Osteocyte (in vitro differentiated cells): ENCODE data around the gene APBA1. TPM values are rescaled to one million over a fixed set of nuclear protein-coding genes. Genes with fewer than 3 reads are reported as not detected.

ENCODE experiments used
- DNase-seq: peaks from one replicate; pipeline ENCODE4 v3.0.0; 2021; ENCODE audit warnings: mixed read lengths; ENCODE audit not compliant: unreplicated experiment; ENCODE audit errors: extremely low spot score
- H3K27ac Mint-ChIP-seq: one replicate; pipeline ENCODE4 v1.8.0; 2021; ENCODE audit warnings: mild to moderate bottlenecking, mixed read lengths; ENCODE audit not compliant: unreplicated experiment
- H3K27me3 Mint-ChIP-seq: one replicate; pipeline ENCODE4 v1.8.0; 2021; ENCODE audit warnings: mixed read lengths; ENCODE audit not compliant: unreplicated experiment
- H3K36me3 Mint-ChIP-seq: one replicate; pipeline ENCODE4 v1.8.0; 2021; ENCODE audit warnings: mixed read lengths; ENCODE audit not compliant: unreplicated experiment
- H3K4me1 Mint-ChIP-seq: one replicate; pipeline ENCODE4 v1.8.0; 2021; ENCODE audit warnings: mixed read lengths; ENCODE audit not compliant: unreplicated experiment
- H3K4me3 Mint-ChIP-seq: one replicate; pipeline ENCODE4 v1.8.0; 2021; ENCODE audit warnings: mild to moderate bottlenecking, moderate library complexity, mixed read lengths; ENCODE audit not compliant: unreplicated experiment
- H3K9me3 Mint-ChIP-seq: one replicate; pipeline ENCODE4 v1.8.0; 2021; ENCODE audit warnings: mixed read lengths; ENCODE audit not compliant: unreplicated experiment
- total RNA-seq: library from RNA; stranded (reverse); gene quantifications from 2 replicates; pipeline ENCODE4 v1.2.1, GENCODE V29; 2021
- TF ChIP-seq, protein P1 (sequence below): fragments of 200-600 bp; sonication (generic); IDR thresholded peaks from 2 replicates; pipeline ENCODE4 v1.5.0; 2021; ENCODE audit warnings: antibody characterized with exemption, mild to moderate bottlenecking, moderate library complexity

APBA1 gene
- total RNA-seq, 1 donor from 2014 or later, result 5.2 TPM

DNA sequence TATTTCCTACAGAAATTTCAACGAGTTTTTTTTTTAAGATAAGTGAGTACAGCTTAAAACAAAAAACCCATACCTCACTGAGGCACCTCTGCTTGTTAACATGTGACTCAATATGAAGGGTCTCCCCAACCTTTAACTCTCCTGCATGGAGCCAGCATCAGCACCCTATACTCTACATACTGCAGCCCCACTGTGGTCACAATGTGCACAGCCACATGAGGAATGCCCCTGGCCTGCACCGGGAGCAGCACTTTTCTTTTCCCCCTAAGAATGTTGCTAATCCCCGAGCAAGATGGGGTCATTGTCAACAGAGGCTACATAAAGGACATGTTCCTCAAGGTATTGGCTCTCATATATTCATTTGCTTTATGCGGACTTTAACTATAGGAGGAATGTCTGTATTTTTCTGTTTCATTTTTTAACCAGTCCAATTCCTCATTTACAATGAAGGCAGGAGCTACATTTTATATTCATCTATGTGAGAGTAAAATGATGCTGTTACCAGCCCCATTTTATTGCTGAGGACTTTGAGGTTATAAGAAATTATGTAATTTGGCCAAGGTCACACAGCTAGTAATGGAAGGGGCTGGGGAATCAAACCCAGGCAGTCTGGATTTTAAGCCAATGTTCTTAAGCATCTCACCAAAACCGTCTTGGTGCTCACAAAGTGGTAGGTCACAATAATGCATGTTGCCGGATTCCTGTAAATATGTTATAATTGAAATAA, 93.0 kb downstream of the APBA1 start:
- no peaks in the 10 kb centered on the region for H3K27me3 Mint-ChIP-seq
- no peak overlapping the region for H3K27ac Mint-ChIP-seq
- no peak for DNase-seq
- peaks cover 1% of the 10 kb centered on the region for H3K4me1 Mint-ChIP-seq
- H3K4me3 Mint-ChIP-seq, result no peak overlapping the region
- no peaks in the 10 kb centered on the region for H3K36me3 Mint-ChIP-seq
- TF ChIP-seq, protein P1, sequence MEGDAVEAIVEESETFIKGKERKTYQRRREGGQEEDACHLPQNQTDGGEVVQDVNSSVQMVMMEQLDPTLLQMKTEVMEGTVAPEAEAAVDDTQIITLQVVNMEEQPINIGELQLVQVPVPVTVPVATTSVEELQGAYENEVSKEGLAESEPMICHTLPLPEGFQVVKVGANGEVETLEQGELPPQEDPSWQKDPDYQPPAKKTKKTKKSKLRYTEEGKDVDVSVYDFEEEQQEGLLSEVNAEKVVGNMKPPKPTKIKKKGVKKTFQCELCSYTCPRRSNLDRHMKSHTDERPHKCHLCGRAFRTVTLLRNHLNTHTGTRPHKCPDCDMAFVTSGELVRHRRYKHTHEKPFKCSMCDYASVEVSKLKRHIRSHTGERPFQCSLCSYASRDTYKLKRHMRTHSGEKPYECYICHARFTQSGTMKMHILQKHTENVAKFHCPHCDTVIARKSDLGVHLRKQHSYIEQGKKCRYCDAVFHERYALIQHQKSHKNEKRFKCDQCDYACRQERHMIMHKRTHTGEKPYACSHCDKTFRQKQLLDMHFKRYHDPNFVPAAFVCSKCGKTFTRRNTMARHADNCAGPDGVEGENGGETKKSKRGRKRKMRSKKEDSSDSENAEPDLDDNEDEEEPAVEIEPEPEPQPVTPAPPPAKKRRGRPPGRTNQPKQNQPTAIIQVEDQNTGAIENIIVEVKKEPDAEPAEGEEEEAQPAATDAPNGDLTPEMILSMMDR, result no peak
- no peaks in the 10 kb centered on the region for H3K9me3 Mint-ChIP-seq

DNA sequence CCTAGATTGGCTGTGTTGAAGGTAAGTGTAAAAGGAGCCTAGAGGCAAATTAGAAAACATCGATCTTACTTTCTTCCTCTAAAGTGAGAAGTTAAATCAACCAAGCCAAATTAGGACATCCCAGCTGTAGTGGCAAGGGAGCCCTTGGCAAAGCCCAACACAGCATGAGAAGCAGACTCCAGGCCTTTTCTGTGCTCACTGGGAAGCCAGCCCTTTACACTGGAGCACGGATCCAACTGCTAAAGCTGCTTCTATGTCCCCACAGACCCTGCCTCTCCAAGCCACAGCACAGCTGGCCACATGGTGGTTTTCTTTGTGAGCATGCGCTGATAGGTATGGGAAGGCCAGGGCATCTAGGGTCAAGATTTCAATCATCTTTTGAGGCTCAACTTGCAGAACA, 94.1 kb downstream of the APBA1 start:
- Mint-ChIP-seq H3K27ac (no peak overlapping the region), H3K9me3 (no peaks in the 10 kb centered on the region), H3K36me3 (no peaks in the 10 kb centered on the region), H3K4me3 (no peak overlapping the region), H3K27me3 (no peaks in the 10 kb centered on the region), H3K4me1 (peaks cover 10% of the 10 kb centered on the region)
- DNase-seq, result no peak
- TF ChIP-seq, protein P1, result no peak

DNA sequence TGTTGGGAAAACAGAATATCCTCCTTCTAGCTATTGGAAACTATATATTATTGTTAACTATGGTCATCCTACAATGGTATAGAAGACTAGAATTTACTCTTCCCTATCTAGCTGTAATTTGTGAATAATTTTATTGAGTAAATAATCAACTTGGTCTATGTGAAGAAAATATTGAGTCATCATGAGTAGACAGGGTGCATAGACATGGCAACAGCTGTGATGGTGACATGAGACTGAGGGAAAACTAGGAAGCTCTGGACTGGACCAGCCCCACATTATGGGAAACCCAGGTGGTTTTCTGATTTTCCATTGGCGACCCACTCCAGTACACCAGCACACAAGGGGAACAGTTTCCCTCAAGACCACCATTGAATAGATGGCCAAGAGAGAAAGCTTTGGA, 95.0 kb downstream of the APBA1 start:
- TF ChIP-seq, protein P1, result no peak
- H3K4me3 Mint-ChIP-seq, result no peak overlapping the region
- H3K9me3 Mint-ChIP-seq, result no peaks in the 10 kb centered on the region
- H3K4me1 Mint-ChIP-seq, result peaks cover 15% of the 10 kb centered on the region
- no peak overlapping the region for H3K27ac Mint-ChIP-seq
- DNase-seq, result no peak
- no peaks in the 10 kb centered on the region for H3K36me3 Mint-ChIP-seq
- no peaks in the 10 kb centered on the region for H3K27me3 Mint-ChIP-seq

DNA sequence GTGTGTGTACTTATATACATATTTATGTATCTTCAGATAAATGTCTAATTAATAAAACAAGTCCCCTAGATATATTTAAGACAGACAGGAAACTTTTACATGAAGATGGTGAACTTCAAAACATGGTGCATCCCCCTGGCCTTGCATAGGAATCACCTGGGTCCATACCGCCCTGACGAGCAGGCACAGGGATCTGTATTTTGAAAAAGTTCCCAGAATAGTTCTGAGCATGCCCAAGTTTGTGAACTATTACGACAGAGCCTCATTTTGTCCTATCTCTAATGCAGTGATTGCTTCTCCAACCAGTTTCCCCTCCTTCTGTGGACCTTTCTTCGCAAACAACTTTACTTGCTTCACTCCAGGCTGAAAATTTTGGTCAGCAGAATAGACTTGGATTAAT, 98.1 kb downstream of the APBA1 start:
- Mint-ChIP-seq H3K9me3 (no peaks in the 10 kb centered on the region), H3K4me3 (no peak overlapping the region), H3K4me1 (peaks cover 21% of the 10 kb centered on the region), H3K27ac (no peak overlapping the region), H3K27me3 (no peaks in the 10 kb centered on the region), H3K36me3 (no peaks in the 10 kb centered on the region)
- TF ChIP-seq, protein P1, result no peak
- DNase-seq, result no peak

DNA sequence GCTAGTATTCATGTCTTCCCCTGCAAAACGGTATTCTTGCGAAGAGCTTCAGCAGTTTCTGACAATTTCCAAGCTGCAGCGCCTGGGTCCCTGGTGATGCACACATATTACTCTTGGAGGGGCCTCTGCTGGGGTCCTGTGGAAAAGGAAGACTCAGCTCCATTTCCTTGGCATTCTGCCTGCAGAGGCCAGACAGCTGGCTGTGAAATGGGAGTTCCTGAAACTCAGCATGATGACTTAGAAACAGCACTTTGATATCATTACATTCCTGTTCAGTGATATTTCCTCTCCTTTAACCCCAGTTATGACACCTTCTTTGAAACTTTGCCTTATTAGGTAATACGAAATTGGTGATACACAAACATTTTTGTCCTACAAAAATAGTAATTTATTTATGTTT, 98.5 kb downstream of the APBA1 start:
- no peak for DNase-seq
- Mint-ChIP-seq H3K27me3 (no peaks in the 10 kb centered on the region), H3K4me3 (no peak overlapping the region), H3K27ac (no peak overlapping the region), H3K9me3 (no peaks in the 10 kb centered on the region), H3K36me3 (no peaks in the 10 kb centered on the region), H3K4me1 (peaks cover 21% of the 10 kb centered on the region)
- TF ChIP-seq, protein P1, result no peak
